SU-DHL-6 (cell line): ENCODE measurements around the gene ZNF622.
A peak's percentile ranks its signal among the peaks of the same experiment; 100 is the strongest.

Source experiments
- H2AFZ ChIP-seq: fragments of 200-600 bp; sonication (generic); 2 replicates; pipeline ENCODE4 v1.6.1; 2014; ENCODE audit warnings: low read depth, mild to moderate bottlenecking, moderate library complexity, mixed read lengths, antibody characterized with exemption, low read length; ENCODE audit not compliant: severe bottlenecking
- H3F3A ChIP-seq: fragments of 200-600 bp; shearing (Covaris generic); 2 replicates; pipeline ENCODE4 v1.6.0; 2016; ENCODE audit warnings: antibody characterized with exemption, mild to moderate bottlenecking; ENCODE audit not compliant: insufficient read depth
- H3K27ac ChIP-seq: fragments of 200-600 bp; sonication (generic); 2 replicates; pipeline ENCODE4 v1.5.1; 2016; ENCODE audit warnings: low read depth, mild to moderate bottlenecking, low read length, moderate library complexity, mixed read lengths
- H3K27me3 ChIP-seq: fragments of 200-600 bp; sonication (generic), shearing (Covaris generic); 2 replicates; pipeline ENCODE4 v1.6.0; 2014; ENCODE audit warnings: mild to moderate bottlenecking, low read length
- H3K36me3 ChIP-seq: fragments of 200-600 bp; sonication (generic); 2 replicates; pipeline ENCODE4 v1.6.1; 2014; ENCODE audit warnings: mild to moderate bottlenecking, low read length, mixed read lengths
- H3K4me2 ChIP-seq: fragments of 300-600, 200-600 bp; shearing (Covaris generic), sonication (generic); 2 replicates; pipeline ENCODE4 v1.6.0; 2014; ENCODE audit warnings: low read length, low read depth, mild to moderate bottlenecking; ENCODE audit not compliant: poor library complexity, severe bottlenecking
- H3K4me3 ChIP-seq: fragments of 200-600 bp; sonication (generic); 2 replicates; pipeline ENCODE4 v1.5.1; 2014; ENCODE audit warnings: antibody characterized with exemption, low read length, mild to moderate bottlenecking, mixed read lengths; ENCODE audit not compliant: insufficient read depth, poor library complexity, severe bottlenecking
- H3K79me2 ChIP-seq: fragments of 200-600 bp; sonication (generic); 2 replicates; pipeline ENCODE4 v1.6.1; 2014; ENCODE audit warnings: mild to moderate bottlenecking, low read length, moderate library complexity; ENCODE audit not compliant: insufficient read depth
- H3K9ac ChIP-seq: fragments of 200-600 bp; sonication (generic); 2 replicates; pipeline ENCODE4 v1.7.0; 2014; ENCODE audit warnings: mild to moderate bottlenecking, low read length
- H3K9me2 ChIP-seq: fragments of 200-600 bp; sonication (generic); replicated peaks from 2 replicates; pipeline ENCODE4 v1.6.1; 2014; ENCODE audit warnings: low read length; ENCODE audit not compliant: insufficient read depth
- H3K9me3 ChIP-seq: fragments of 200-600 bp; sonication (generic); 2 replicates; pipeline ENCODE4 v1.6.1; 2014; ENCODE audit warnings: low read length, mixed read lengths; ENCODE audit not compliant: insufficient read depth
- H4K20me1 ChIP-seq: fragments of 200-600 bp; sonication (generic); 2 replicates; pipeline ENCODE4 v1.6.1; 2014; ENCODE audit warnings: low read depth, mild to moderate bottlenecking, antibody characterized with exemption, low read length, moderate library complexity, mixed read lengths
- CTCF ChIP-seq: fragments of 200-600 bp; sonication (generic); IDR thresholded peaks from one replicate; pipeline ENCODE4 v1.5.1; 2017; ENCODE audit warnings: antibody characterized with exemption, mild to moderate bottlenecking, low read length, moderate library complexity; ENCODE audit not compliant: insufficient read depth, poor library complexity, severe bottlenecking
- EZH2phosphoT487 ChIP-seq: fragments of 200-600 bp; sonication (generic), shearing (Covaris generic); conservative IDR thresholded peaks from 2 replicates; pipeline ENCODE4 v1.6.1; 2018; ENCODE audit warnings: mild to moderate bottlenecking, antibody characterized with exemption, low read length, moderate library complexity, mixed read lengths

Gene ZNF622

GRCh38 chr5:16464664-16465543 is 696 bp downstream of the ZNF622 start:
- Histone ChIP-seq H2AFZ (peak overlapping the region; percentile 90), H3F3A (no peaks in the 10 kb centered on the region), H3K4me2 (peak overlapping the region; percentile 96), H3K36me3 (peaks cover 33% of the 10 kb centered on the region; the same call in 1 of the 2 replicates), H3K9ac (peak overlapping the region; percentile 84), H3K9me2 (no peaks in the 10 kb centered on the region), H3K27me3 (no peaks in the 10 kb centered on the region), H3K27ac (peak overlapping the region; percentile 32), H3K9me3 (no peaks in the 10 kb centered on the region), H3K4me3 (peak overlapping the region; percentile 82), H4K20me1 (peaks cover 14% of the 10 kb centered on the region), H3K79me2 (peaks cover 62% of the 10 kb centered on the region)
- TF ChIP-seq EZH2phosphoT487 (no peak), CTCF (no peak)

- Histone ChIP-seq H2AFZ (no peak overlapping the region), H3K36me3 (peaks cover 33% of the 10 kb centered on the region; the same call in 1 of the 2 replicates), H3K9me3 (no peaks in the 10 kb centered on the region), H3K9ac (peak overlapping the region; percentile 84), H4K20me1 (peaks cover 14% of the 10 kb centered on the region), H3K9me2 (no peaks in the 10 kb centered on the region), H3F3A (no peaks in the 10 kb centered on the region), H3K4me2 (peak overlapping the region; percentile 96), H3K27me3 (no peaks in the 10 kb centered on the region), H3K4me3 (peak overlapping the region; percentile 82), H3K27ac (no peak overlapping the region), H3K79me2 (peaks cover 67% of the 10 kb centered on the region)
- no peak for TF ChIP-seq CTCF
- no peak for TF ChIP-seq EZH2phosphoT487
Measured at GRCh38 chr5:16464231-16464630, 1.4 kb downstream of the ZNF622 start.

GRCh38 chr5:16461782-16462181 is 3.8 kb downstream of the ZNF622 start:
- Histone ChIP-seq H3K9me3 (no peaks in the 10 kb centered on the region), H3K36me3 (peaks cover 41% of the 10 kb centered on the region; the same call in 1 of the 2 replicates), H2AFZ (no peak overlapping the region), H3K4me3 (no peak overlapping the region), H3K79me2 (peaks cover 68% of the 10 kb centered on the region), H4K20me1 (peaks cover 17% of the 10 kb centered on the region), H3F3A (0 out of 2 replicates have a peak, but pooled peaks cover 7% of the 10 kb centered on the region), H3K9ac (no peak overlapping the region), H3K4me2 (no peak overlapping the region), H3K9me2 (no peaks in the 10 kb centered on the region), H3K27me3 (no peaks in the 10 kb centered on the region), H3K27ac (no peak overlapping the region)
- no peak for TF ChIP-seq CTCF
- no peak for TF ChIP-seq EZH2phosphoT487
